ENCODE data around the gene GINS3. TPM values are rescaled to one million over a fixed set of nuclear protein-coding genes. Genes with fewer than 3 reads are reported as not detected.

Gene GINS3
- polyA plus RNA-seq, 1 donor: 15.0 TPM

Other genes starting within 250 kb of the GINS3 start
- gene CSNK2A2, start 194.4 kb upstream of the GINS3 start, polyA plus RNA-seq (ENCODE audit: insufficient read length): 80.1 TPM
- not detected for gene PRSS54, start 97.4 kb upstream of the GINS3 start, polyA plus RNA-seq (ENCODE audit: insufficient read length)
- 8.2 TPM for gene NDRG4, start 107.7 kb downstream of the GINS3 start, polyA plus RNA-seq (ENCODE audit: insufficient read length)
- gene SETD6, start 123.0 kb downstream of the GINS3 start, polyA plus RNA-seq (ENCODE audit: insufficient read length): 47.0 TPM
- gene CNOT1, start 237.4 kb downstream of the GINS3 start, polyA plus RNA-seq (ENCODE audit: insufficient read length): 221 TPM

Measured in left kidney (tissue), 1 donor.